VCaP (cell line): ENCODE measurements around the gene MAPK7.

ENCODE experiments used
- H3K27ac ChIP-seq: fragments of 450-650 bp; 2 replicates; pipeline ENCODE4 v1.5.1; 2017
- CTCF ChIP-seq: fragments of 450-650 bp; conservative IDR thresholded peaks from 2 replicates; pipeline ENCODE4 v1.5.1; 2017; ENCODE audit warnings: mild to moderate bottlenecking, moderate library complexity

Gene MAPK7

GRCh38 chr17:19378416-19379360 lies at the start of gene MAPK7:
Gene MAPK7, plus strand, starts transcription at chr17:19378498. Its CDS starts 403 bp downstream, at chr17:19378901.
- H3K27ac ChIP-seq = peak within 1 kb of the TSS; percentile 88

GRCh38 chr17:19329136-19329535 lies 49.2 kb upstream of the MAPK7 start:
- no peak overlapping the region for H3K27ac ChIP-seq
- TF ChIP-seq CTCF = no peak

More at GRCh38 chr17:19378416-19379360, at the start of gene MAPK7:
- no peak for TF ChIP-seq CTCF

- H3K27ac ChIP-seq = no peak overlapping the region
- no peak for TF ChIP-seq CTCF
Measured at GRCh38 chr17:19329839-19330238, 48.5 kb upstream of the MAPK7 start.

GRCh38 chr17:19330271-19330670 lies 48.0 kb upstream of the MAPK7 start:
- no peak for TF ChIP-seq CTCF
- no peak overlapping the region for H3K27ac ChIP-seq

GRCh38 chr17:19331134-19331533 lies 47.2 kb upstream of the MAPK7 start:
- H3K27ac ChIP-seq = no peak overlapping the region

GRCh38 chr17:19331543-19332245 lies 46.6 kb upstream of the MAPK7 start:
- H3K27ac ChIP-seq = no peak overlapping the region
- no peak for TF ChIP-seq CTCF

More at GRCh38 chr17:19331134-19331533, 47.2 kb upstream of the MAPK7 start:
- no peak for TF ChIP-seq CTCF
